A549 treated with dexamethasone at 1 μM for 4 hours (cell line): Measurements from ENCODE around the gene MRPL16. TPM values are rescaled to one million over a fixed set of nuclear protein-coding genes. Genes with fewer than 3 reads are reported as not detected.

Experiments
- total RNA-seq: library from RNA; stranded (reverse); fragments of 200-300 nt; extraction: Qiagen RNA extraction; gene quantifications from 5 replicates; pipeline ENCODE4 v1.2.3, GENCODE V29; 2022

The MRPL16 gene
- total RNA-seq: 61.1 to 68.2 TPM (median 66.5 TPM) in 5 replicates

GRCh38 chr11:59810189-59810910 is at the start of gene MRPL16:
Gene MRPL16 (minus strand): TSS chr11:59810778. CDS start chr11:59810658, 120 bp downstream.

GRCh38 chr11:59845399-59845798 is 34.8 kb upstream of the MRPL16 start, which contains the start of gene CBLIF:
Gene CBLIF (minus strand): TSS chr11:59845499. CDS start chr11:59845453, 46 bp downstream.

Other genes starting within 250 kb of the MRPL16 start
- gene OSBP, start 195.0 kb downstream of the MRPL16 start, total RNA-seq: 29.6 to 38.8 TPM (median 34.0 TPM) in 5 replicates
- gene PATL1, start 141.7 kb downstream of the MRPL16 start, total RNA-seq: 44.5 to 55.4 TPM (median 52.3 TPM) in 5 replicates
- not detected in 5 replicates for gene OR10V1, start 96.9 kb downstream of the MRPL16 start, total RNA-seq
- 17.6 to 24.9 TPM (median 22.8 TPM) in 5 replicates for gene STX3, start 55.4 kb downstream of the MRPL16 start, total RNA-seq
- gene CBLIF, start 34.7 kb upstream of the MRPL16 start, total RNA-seq: not detected in 5 replicates
- gene TCN1, start 55.7 kb upstream of the MRPL16 start, total RNA-seq: 0.13 to 0.46 TPM (median 0.20 TPM) in 5 replicates
- not detected in 5 replicates for gene OOSP3, start 68.0 kb upstream of the MRPL16 start, total RNA-seq
- not detected in 5 replicates for gene OOSP1, start 127.7 kb upstream of the MRPL16 start, total RNA-seq
- not detected in 5 replicates for gene OOSP4A, start 153.3 kb upstream of the MRPL16 start, total RNA-seq
- gene OOSP4B, start 206.4 kb upstream of the MRPL16 start, total RNA-seq: not detected in 5 replicates
- not detected in 5 replicates for gene OOSP2, start 229.6 kb upstream of the MRPL16 start, total RNA-seq
- gene MS4A3, start 245.9 kb upstream of the MRPL16 start, total RNA-seq: not detected in 5 replicates